ENCODE measurements around the gene OR4C13. TPM values are rescaled to one million over a fixed set of nuclear protein-coding genes. Genes with fewer than 3 reads are reported as not detected.

OR4C13 gene
- total and polyA plus RNA-seq, 2 experiments from 2014 or later: not detected

Other genes with a start within 250 kb of the OR4C13 start
- not detected in 2 replicates for gene OR4C12, start 30.1 kb downstream of the OR4C13 start, total RNA-seq (2014; rRNA removed; shearing (Covaris generic))
- not detected in 2 replicates for gene OR4C12, start 30.1 kb downstream of the OR4C13 start, polyA plus RNA-seq (2016; fragmentation: Nextera tagmentation; extraction: Ambion mirVana)
- gene OR4C45, start 80.5 kb downstream of the OR4C13 start, total RNA-seq (2014; rRNA removed; shearing (Covaris generic)): not detected in 2 replicates
- not detected in 2 replicates for gene OR4C45, start 80.5 kb downstream of the OR4C13 start, polyA plus RNA-seq (2016; fragmentation: Nextera tagmentation; extraction: Ambion mirVana)

All from GM23338 (cell line).